Measurements from ENCODE around the gene TMEM91. TPM values are rescaled to one million over a fixed set of nuclear protein-coding genes. Genes with fewer than 3 reads are reported as not detected.

Gene TMEM91
- polyA plus RNA-seq, 1 donor from 2014 or later = 24.4 TPM

DNA sequence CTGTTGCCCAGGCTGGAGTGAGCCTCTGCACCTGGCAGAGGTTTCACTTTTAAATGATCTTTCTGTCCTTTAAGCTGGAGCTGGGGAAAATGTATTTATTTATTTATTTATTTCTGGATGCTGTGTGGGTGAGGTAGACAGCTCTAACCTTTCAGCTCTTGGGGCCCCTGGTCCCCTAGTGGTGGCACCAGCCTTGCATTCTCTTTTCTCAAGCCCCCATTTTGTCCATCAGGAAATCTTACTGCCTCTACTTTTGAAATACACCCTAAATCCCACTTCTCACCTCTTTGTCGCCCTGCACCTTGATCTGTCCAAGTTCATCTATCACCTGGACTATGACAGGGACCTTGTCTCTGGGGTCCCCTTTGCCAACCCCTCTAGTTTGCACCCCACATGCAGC lies 10.2 kb upstream of the TMEM91 start:
- H3K9me2 ChIP-seq (ENCODE audit: insufficient read depth, low read length) = no peaks in the 10 kb centered on the region
- no peaks in the 10 kb centered on the region for H3K36me3 ChIP-seq (ENCODE audit: insufficient read depth, low read length)
- peaks cover 22% of the 10 kb centered on the region for H3K79me2 ChIP-seq (replicated peaks; ENCODE audit: insufficient read depth, low read length)
- TF ChIP-seq POLR2AphosphoS5 (IDR thresholded peaks at IDR 0.05) (no peak), SMC3 (conservative IDR thresholded peaks at IDR 0.05; ENCODE audit: poor library complexity) (no peak), EZH2 (IDR thresholded peaks at IDR 0.05; ENCODE audit: borderline replicate concordance, insufficient read depth, low read length, poor library complexity, severe bottlenecking) (no peak), TAF1 (IDR thresholded peaks at IDR 0.05; ENCODE audit: low read depth) (no peak), RAD21 (conservative IDR thresholded peaks at IDR 0.05) (no peak), MXI1 (conservative IDR thresholded peaks at IDR 0.05; ENCODE audit: poor library complexity, severe bottlenecking) (no peak), EP300 (conservative IDR thresholded peaks at IDR 0.05; ENCODE audit: poor library complexity, severe bottlenecking) (no peak)
- TF ChIP-seq, protein P1, sequence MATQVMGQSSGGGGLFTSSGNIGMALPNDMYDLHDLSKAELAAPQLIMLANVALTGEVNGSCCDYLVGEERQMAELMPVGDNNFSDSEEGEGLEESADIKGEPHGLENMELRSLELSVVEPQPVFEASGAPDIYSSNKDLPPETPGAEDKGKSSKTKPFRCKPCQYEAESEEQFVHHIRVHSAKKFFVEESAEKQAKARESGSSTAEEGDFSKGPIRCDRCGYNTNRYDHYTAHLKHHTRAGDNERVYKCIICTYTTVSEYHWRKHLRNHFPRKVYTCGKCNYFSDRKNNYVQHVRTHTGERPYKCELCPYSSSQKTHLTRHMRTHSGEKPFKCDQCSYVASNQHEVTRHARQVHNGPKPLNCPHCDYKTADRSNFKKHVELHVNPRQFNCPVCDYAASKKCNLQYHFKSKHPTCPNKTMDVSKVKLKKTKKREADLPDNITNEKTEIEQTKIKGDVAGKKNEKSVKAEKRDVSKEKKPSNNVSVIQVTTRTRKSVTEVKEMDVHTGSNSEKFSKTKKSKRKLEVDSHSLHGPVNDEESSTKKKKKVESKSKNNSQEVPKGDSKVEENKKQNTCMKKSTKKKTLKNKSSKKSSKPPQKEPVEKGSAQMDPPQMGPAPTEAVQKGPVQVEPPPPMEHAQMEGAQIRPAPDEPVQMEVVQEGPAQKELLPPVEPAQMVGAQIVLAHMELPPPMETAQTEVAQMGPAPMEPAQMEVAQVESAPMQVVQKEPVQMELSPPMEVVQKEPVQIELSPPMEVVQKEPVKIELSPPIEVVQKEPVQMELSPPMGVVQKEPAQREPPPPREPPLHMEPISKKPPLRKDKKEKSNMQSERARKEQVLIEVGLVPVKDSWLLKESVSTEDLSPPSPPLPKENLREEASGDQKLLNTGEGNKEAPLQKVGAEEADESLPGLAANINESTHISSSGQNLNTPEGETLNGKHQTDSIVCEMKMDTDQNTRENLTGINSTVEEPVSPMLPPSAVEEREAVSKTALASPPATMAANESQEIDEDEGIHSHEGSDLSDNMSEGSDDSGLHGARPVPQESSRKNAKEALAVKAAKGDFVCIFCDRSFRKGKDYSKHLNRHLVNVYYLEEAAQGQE (IDR thresholded peaks at IDR 0.05; ENCODE audit: borderline replicate concordance) = no peak
- TF ChIP-seq, protein P2, sequence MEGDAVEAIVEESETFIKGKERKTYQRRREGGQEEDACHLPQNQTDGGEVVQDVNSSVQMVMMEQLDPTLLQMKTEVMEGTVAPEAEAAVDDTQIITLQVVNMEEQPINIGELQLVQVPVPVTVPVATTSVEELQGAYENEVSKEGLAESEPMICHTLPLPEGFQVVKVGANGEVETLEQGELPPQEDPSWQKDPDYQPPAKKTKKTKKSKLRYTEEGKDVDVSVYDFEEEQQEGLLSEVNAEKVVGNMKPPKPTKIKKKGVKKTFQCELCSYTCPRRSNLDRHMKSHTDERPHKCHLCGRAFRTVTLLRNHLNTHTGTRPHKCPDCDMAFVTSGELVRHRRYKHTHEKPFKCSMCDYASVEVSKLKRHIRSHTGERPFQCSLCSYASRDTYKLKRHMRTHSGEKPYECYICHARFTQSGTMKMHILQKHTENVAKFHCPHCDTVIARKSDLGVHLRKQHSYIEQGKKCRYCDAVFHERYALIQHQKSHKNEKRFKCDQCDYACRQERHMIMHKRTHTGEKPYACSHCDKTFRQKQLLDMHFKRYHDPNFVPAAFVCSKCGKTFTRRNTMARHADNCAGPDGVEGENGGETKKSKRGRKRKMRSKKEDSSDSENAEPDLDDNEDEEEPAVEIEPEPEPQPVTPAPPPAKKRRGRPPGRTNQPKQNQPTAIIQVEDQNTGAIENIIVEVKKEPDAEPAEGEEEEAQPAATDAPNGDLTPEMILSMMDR (IDR thresholded peaks at IDR 0.05; ENCODE audit: poor library complexity, severe bottlenecking) = no peak
- no peaks in the 10 kb centered on the region for H4K20me1 ChIP-seq (ENCODE audit: insufficient read depth)
- no peak overlapping the region for H3K4me2 ChIP-seq (ENCODE audit: low read length)
- H3K27ac ChIP-seq (ENCODE audit: low read length) = no peak overlapping the region
- H3K9ac ChIP-seq (ENCODE audit: low read length) = no peak overlapping the region
- no peak overlapping the region for H2AFZ ChIP-seq (ENCODE audit: low read depth, low read length)
- H3K27me3 ChIP-seq (ENCODE audit: insufficient read depth, low read depth, low read length) = no peaks in the 10 kb centered on the region
- H3K9me3 ChIP-seq (ENCODE audit: low read length) = no peaks in the 10 kb centered on the region
- H3K4me3 ChIP-seq (ENCODE audit: low read length) = no peak overlapping the region
- peaks cover 8% of the 10 kb centered on the region for H3F3A ChIP-seq (ENCODE audit: insufficient read depth, low read length, poor library complexity, severe bottlenecking)

DNA sequence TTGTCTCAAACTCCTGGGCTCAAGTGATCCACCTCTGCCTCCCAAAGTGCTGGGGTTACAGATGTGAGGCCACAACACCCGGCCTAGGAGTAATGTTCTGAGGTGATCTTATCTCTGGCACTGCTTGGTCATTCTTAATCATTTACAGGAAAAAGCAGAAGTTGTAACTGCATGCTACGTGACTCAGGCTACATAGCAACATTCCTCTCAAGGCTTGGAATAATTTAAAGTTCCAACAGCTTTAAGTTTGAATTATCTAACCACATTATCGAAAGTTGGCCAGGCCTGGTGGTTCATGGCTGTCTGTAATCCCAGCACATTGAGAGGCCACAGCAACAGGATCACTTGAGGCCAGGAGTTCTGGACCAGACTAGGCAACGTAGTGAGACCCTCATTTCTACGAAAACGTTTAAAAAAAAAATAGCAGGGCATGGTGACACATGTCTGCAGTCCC lies 8.5 kb upstream of the TMEM91 start:
- TF ChIP-seq MXI1 (conservative IDR thresholded peaks at IDR 0.05; ENCODE audit: poor library complexity, severe bottlenecking) = no peak
- Histone ChIP-seq H3K36me3 (ENCODE audit: insufficient read depth, low read length) (no peaks in the 10 kb centered on the region), H2AFZ (ENCODE audit: low read depth, low read length) (no peak overlapping the region), H4K20me1 (ENCODE audit: insufficient read depth) (no peaks in the 10 kb centered on the region), H3K4me3 (ENCODE audit: low read length) (no peak overlapping the region), H3K4me2 (ENCODE audit: low read length) (no peak overlapping the region), H3F3A (ENCODE audit: insufficient read depth, low read length, poor library complexity, severe bottlenecking) (peaks cover 8% of the 10 kb centered on the region), H3K9me2 (ENCODE audit: insufficient read depth, low read length) (no peaks in the 10 kb centered on the region), H3K79me2 (replicated peaks; ENCODE audit: insufficient read depth, low read length) (peaks cover 22% of the 10 kb centered on the region), H3K9me3 (ENCODE audit: low read length) (no peaks in the 10 kb centered on the region), H3K9ac (ENCODE audit: low read length) (no peak overlapping the region), H3K27me3 (ENCODE audit: insufficient read depth, low read depth, low read length) (no peaks in the 10 kb centered on the region), H3K27ac (ENCODE audit: low read length) (no peak overlapping the region)

DNA sequence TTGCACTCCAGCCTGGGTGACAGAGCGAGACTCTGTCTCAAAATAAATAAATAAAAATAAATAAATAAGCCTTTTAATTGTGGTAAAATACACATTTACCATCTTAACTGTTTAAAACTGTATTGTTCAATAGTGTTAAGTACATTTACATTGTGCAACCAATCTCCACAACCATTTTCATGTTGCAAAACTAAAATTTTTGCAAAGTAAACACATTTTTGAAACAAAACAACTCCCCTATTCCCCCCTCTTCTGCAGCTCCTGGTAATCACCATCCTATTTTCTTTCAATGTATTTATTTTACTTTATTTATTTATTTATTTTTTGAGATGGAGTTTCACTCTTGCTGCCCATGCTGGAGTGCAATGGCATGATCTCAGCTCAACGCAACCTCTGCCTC lies 6.6 kb upstream of the TMEM91 start:
- Histone ChIP-seq H3K4me3 (ENCODE audit: low read length) (no peak overlapping the region), H2AFZ (ENCODE audit: low read depth, low read length) (no peak overlapping the region), H3K9me3 (ENCODE audit: low read length) (no peaks in the 10 kb centered on the region), H3K9me2 (ENCODE audit: insufficient read depth, low read length) (no peaks in the 10 kb centered on the region), H3F3A (ENCODE audit: insufficient read depth, low read length, poor library complexity, severe bottlenecking) (peaks cover 2% of the 10 kb centered on the region), H3K79me2 (replicated peaks; ENCODE audit: insufficient read depth, low read length) (peaks cover 20% of the 10 kb centered on the region), H3K4me2 (ENCODE audit: low read length) (no peak overlapping the region), H4K20me1 (ENCODE audit: insufficient read depth) (no peaks in the 10 kb centered on the region), H3K27me3 (ENCODE audit: insufficient read depth, low read depth, low read length) (no peaks in the 10 kb centered on the region), H3K27ac (ENCODE audit: low read length) (no peak overlapping the region), H3K9ac (ENCODE audit: low read length) (no peak overlapping the region), H3K36me3 (ENCODE audit: insufficient read depth, low read length) (no peaks in the 10 kb centered on the region)
- no peak for TF ChIP-seq MXI1 (conservative IDR thresholded peaks at IDR 0.05; ENCODE audit: poor library complexity, severe bottlenecking)
- no peak for TF ChIP-seq TAF1 (IDR thresholded peaks at IDR 0.05; ENCODE audit: low read depth)
- no peak for TF ChIP-seq EZH2 (IDR thresholded peaks at IDR 0.05; ENCODE audit: borderline replicate concordance, insufficient read depth, low read length, poor library complexity, severe bottlenecking)
- TF ChIP-seq RAD21 (conservative IDR thresholded peaks at IDR 0.05) = no peak
- no peak for TF ChIP-seq SMC3 (conservative IDR thresholded peaks at IDR 0.05; ENCODE audit: poor library complexity)
- TF ChIP-seq, protein P1 (IDR thresholded peaks at IDR 0.05; ENCODE audit: borderline replicate concordance) = no peak
- no peak for TF ChIP-seq POLR2AphosphoS5 (IDR thresholded peaks at IDR 0.05)
- no peak for TF ChIP-seq EP300 (conservative IDR thresholded peaks at IDR 0.05; ENCODE audit: poor library complexity, severe bottlenecking)
- TF ChIP-seq, protein P2 (IDR thresholded peaks at IDR 0.05; ENCODE audit: poor library complexity, severe bottlenecking) = no peak

Measured in neural cell (in vitro differentiated cells).